IMR-90 (cell line): Measurements from ENCODE around the gene GMPR. TPM values are rescaled to one million over a fixed set of nuclear protein-coding genes. Genes with fewer than 3 reads are reported as not detected.

Source experiments
- ATAC-seq: fragments of 200-7000 bp; cut with Tn5 transposase; 2 replicates; pipeline ENCODE4 v1.9.1; 2020; ENCODE audit warnings: low read depth, mild to moderate bottlenecking, moderate library complexity
- BruUV-seq: library from RNA; stranded (reverse); fragments of 400-500 nt; replicated peaks from 2 replicates; lab custom pipeline; 2021; lab: Mats Ljungman, UMichigan
- CTCF ChIA-PET: fragments of 300-600 bp; formaldehyde crosslinking; extraction: SDS; loops from one replicate; lab custom pipeline; 2021; ENCODE audit warnings: antibody characterized with exemption; lab: Yijun Ruan, JAX
- POLR2A ChIA-PET: fragments of 300-600 bp; sonication (Branson Sonifier 250); formaldehyde crosslinking; loops from one replicate; lab custom pipeline; 2022; ENCODE audit warnings: antibody characterized with exemption; ENCODE audit not compliant: unreplicated experiment; lab: Charles Lee
- DNase-seq: peaks from one replicate; pipeline ENCODE4 v3.0.0; 2013
- H2AFZ ChIP-seq: replicated peaks from 2 replicates; pipeline ENCODE3; 2013; ENCODE audit warnings: low read length, mild to moderate bottlenecking; ENCODE audit not compliant: poor library complexity
- H2AK5ac ChIP-seq: 2 replicates; pipeline ENCODE4 v1.6.1; 2013; ENCODE audit warnings: low read depth, low read length, inconsistent platforms
- H2AK9ac ChIP-seq: replicated peaks from 2 replicates; pipeline ENCODE3; 2013; ENCODE audit warnings: mild to moderate bottlenecking, low read depth, low read length, moderate library complexity; ENCODE audit not compliant: poor library complexity
- H2BK120ac ChIP-seq: 2 replicates; pipeline ENCODE4 v1.6.1; 2013; ENCODE audit warnings: low read depth, low read length, inconsistent platforms
- H2BK15ac ChIP-seq: 3 replicates; pipeline ENCODE4 v1.6.1; 2013; ENCODE audit warnings: low read depth, low read length, inconsistent platforms
- H2BK20ac ChIP-seq: 2 replicates; pipeline ENCODE4 v1.6.1; 2013; ENCODE audit warnings: low read depth, mild to moderate bottlenecking, inconsistent platforms, low read length, moderate library complexity
- H2BK5ac ChIP-seq: 2 replicates; pipeline ENCODE4 v1.6.1; 2013; ENCODE audit warnings: mild to moderate bottlenecking, low read depth, low read length, inconsistent platforms; ENCODE audit not compliant: poor library complexity, severe bottlenecking
- H3K14ac ChIP-seq: replicated peaks from 2 replicates; pipeline ENCODE4 v1.6.1; 2013; ENCODE audit warnings: low read depth, low read length, inconsistent platforms
- H3K18ac ChIP-seq: 2 replicates; pipeline ENCODE4 v1.6.1; 2013; ENCODE audit warnings: low read depth, low read length, control low read depth
- H3K23ac ChIP-seq: 2 replicates; pipeline ENCODE4 v1.6.1; 2013; ENCODE audit warnings: low read depth, low read length, inconsistent platforms
- H3K27ac ChIP-seq: 2 replicates; pipeline ENCODE4 v1.5.1; 2013; ENCODE audit warnings: mild to moderate bottlenecking, control low read depth, low read length; ENCODE audit not compliant: insufficient read depth
- H3K27me3 ChIP-seq: 2 replicates; pipeline ENCODE4 v1.6.1; 2013; ENCODE audit warnings: low read length; ENCODE audit not compliant: control insufficient read depth, insufficient read depth
- H3K36me3 ChIP-seq: 2 replicates; pipeline ENCODE4 v1.6.1; 2013; ENCODE audit warnings: low read length, mixed read lengths; ENCODE audit not compliant: control insufficient read depth, insufficient read depth
- H3K4ac ChIP-seq: 2 replicates; pipeline ENCODE4 v1.6.1; 2013; ENCODE audit warnings: low read depth, low read length, inconsistent platforms
- H3K4me1 ChIP-seq: 2 replicates; pipeline ENCODE4 v1.6.1; 2013; ENCODE audit warnings: low read length, mixed read lengths; ENCODE audit not compliant: control insufficient read depth, insufficient read depth
- H3K4me2 ChIP-seq: 2 replicates; pipeline ENCODE4 v1.6.1; 2013; ENCODE audit warnings: low read depth, mild to moderate bottlenecking, control low read depth, low read length, moderate library complexity
- H3K4me3 ChIP-seq: 2 replicates; pipeline ENCODE4 v1.5.1; 2013; ENCODE audit warnings: low read depth, mild to moderate bottlenecking, control low read depth, low read length, moderate library complexity; ENCODE audit not compliant: insufficient read depth
- H3K56ac ChIP-seq: 2 replicates; pipeline ENCODE4 v1.6.1; 2013; ENCODE audit warnings: low read length, inconsistent platforms; ENCODE audit not compliant: insufficient read depth; ENCODE audit errors: extremely low read depth
- H3K79me1 ChIP-seq, 2 experiments: 2 replicates each; pipeline ENCODE4 v1.6.1; 2013; ENCODE audit warnings: low read length in 2 of 2, inconsistent platforms in 1 of 2, low read depth in 1 of 2
- H3K9ac ChIP-seq: 2 replicates; pipeline ENCODE4 v1.6.1; 2013; ENCODE audit warnings: low read depth, low read length, control low read depth
- H3K9me1 ChIP-seq: 2 replicates; pipeline ENCODE4 v1.6.1; 2013; ENCODE audit warnings: low read length, inconsistent platforms; ENCODE audit not compliant: insufficient read depth
- H3K9me3 ChIP-seq: 2 replicates; pipeline ENCODE4 v1.6.1; 2013; ENCODE audit warnings: low read length; ENCODE audit not compliant: control insufficient read depth, insufficient read depth
- H4K20me1 ChIP-seq: 2 replicates; pipeline ENCODE4 v1.6.1; 2013; ENCODE audit warnings: low read length, inconsistent platforms; ENCODE audit not compliant: insufficient read depth
- H4K5ac ChIP-seq: 2 replicates; pipeline ENCODE4 v1.6.1; 2013; ENCODE audit warnings: mild to moderate bottlenecking, low read depth, low read length, control low read depth
- H4K8ac ChIP-seq, 2 experiments: 2 replicates each; pipeline ENCODE4 v1.6.1; 2013; ENCODE audit warnings: low read depth in 2 of 2, low read length in 2 of 2, control low read depth in 1 of 2, inconsistent platforms in 1 of 2
- H4K91ac ChIP-seq: 2 replicates; pipeline ENCODE4 v1.6.1; 2013; ENCODE audit warnings: low read depth, low read length, inconsistent platforms; ENCODE audit not compliant: insufficient read depth
- BHLHE40 ChIP-seq: fragments of 150-350 bp; IDR thresholded peaks from 2 replicates; pipeline ENCODE4 v1.6.1; 2016; ENCODE audit warnings: mild to moderate bottlenecking, low read depth, low read length
- CEBPB ChIP-seq: IDR thresholded peaks from 2 replicates; pipeline ENCODE4 v1.6.1; 2012; ENCODE audit warnings: low read depth, low read length, improper control_type of control experiment
- MAFK ChIP-seq: IDR thresholded peaks from 2 replicates; pipeline ENCODE4 v1.6.1; 2012; ENCODE audit warnings: low read depth, low read length, improper control_type of control experiment
- MAZ ChIP-seq: IDR thresholded peaks from 2 replicates; pipeline ENCODE4 v1.6.1; 2012; ENCODE audit warnings: low read depth, mild to moderate bottlenecking, low read length, improper control_type of control experiment, moderate library complexity, borderline replicate concordance
- MXI1 ChIP-seq: IDR thresholded peaks from 2 replicates; pipeline ENCODE4 v1.6.1; 2012; ENCODE audit warnings: low read depth, mild to moderate bottlenecking, low read length, moderate library complexity, borderline replicate concordance
- POLR2A ChIP-seq: IDR thresholded peaks from 2 replicates; pipeline ENCODE4 v1.6.1; 2012; ENCODE audit warnings: mild to moderate bottlenecking, low read depth, low read length
- RAD21 ChIP-seq: IDR thresholded peaks from 2 replicates; pipeline ENCODE4 v1.6.1; 2012; ENCODE audit warnings: low read length, improper control_type of control experiment
- RCOR1 ChIP-seq: IDR thresholded peaks from 2 replicates; pipeline ENCODE4 v1.6.1; 2012; ENCODE audit warnings: mild to moderate bottlenecking, low read length, improper control_type of control experiment; ENCODE audit not compliant: insufficient replicate concordance
- RFX5 ChIP-seq: IDR thresholded peaks from 2 replicates; pipeline ENCODE4 v1.8.0; 2012; ENCODE audit warnings: low read depth, mild to moderate bottlenecking, low read length, moderate library complexity
- SMC3 ChIP-seq: fragments of 150-350 bp; IDR thresholded peaks from 2 replicates; pipeline ENCODE4 v1.6.1; 2016; ENCODE audit warnings: low read depth, mild to moderate bottlenecking, antibody characterized with exemption, low read length, moderate library complexity
- WGBS, 2 experiments: methylation state at CpG; one replicate each; pipeline versions ENCODE4 v1.1.5 to v1.1.7; 2013; ENCODE audit warnings: missing lambda C conversion rate in 2 of 2; ENCODE audit not compliant: insufficient read length in 1 of 2; ENCODE audit errors: extremely low coverage in 2 of 2; 5-methylcytosine and 5-hydroxymethylcytosine counted together
- dilution Hi-C: fragments of 300-500 bp; cut with HindIII; formaldehyde crosslinking; loops from one replicate; pipeline ENCODE4 v1.14.3; 2018; ENCODE audit warnings: low sequenced_read_pairs; ENCODE audit not compliant: unreplicated experiment
- in situ Hi-C: fragments of 300-500 bp; cut with MboI; formaldehyde crosslinking; loops from 3 replicates; pipeline ENCODE4 v1.14.3; 2019; ENCODE audit warnings: low sequenced_read_pairs, inconsistent platforms, mixed read lengths
- intact Hi-C: fragments of 100-400 bp; cut with micrococcal nuclease; formaldehyde crosslinking; loops from 2 replicates; pipeline ENCODE4 v1.10.0; 2022
- polyA plus RNA-seq, 3 experiments: library from polyadenylated mRNA; depleted of rRNA; stranded (reverse); fragments of >200 nt; gene quantifications; 2 replicates each; pipeline ENCODE4 v1.2.3, GENCODE V29; 2012; ENCODE audit warnings: low replicate concordance in 1 of 3
- total RNA-seq: library from RNA; depleted of rRNA; stranded (reverse); fragments of >200 nt; gene quantifications from 2 replicates; pipeline ENCODE4 v1.2.3, GENCODE V29; 2012
- TF ChIP-seq, protein P1 (sequence below): conservative IDR thresholded peaks from 2 replicates; pipeline ENCODE4 v1.5.1; 2012; ENCODE audit warnings: mild to moderate bottlenecking, low read depth, low read length, improper control_type of control experiment
- TF ChIP-seq, protein P2 (sequence below): fragments of 150-350 bp; IDR thresholded peaks from 2 replicates; pipeline ENCODE4 v1.6.1; 2017; ENCODE audit warnings: mild to moderate bottlenecking, antibody characterized with exemption, low read length, low read depth

The GMPR gene
- total and polyA plus RNA-seq, 2 of the 4 experiments (the other 2 are of a cell fraction) = 6.3 to 8.6 TPM

DNA sequence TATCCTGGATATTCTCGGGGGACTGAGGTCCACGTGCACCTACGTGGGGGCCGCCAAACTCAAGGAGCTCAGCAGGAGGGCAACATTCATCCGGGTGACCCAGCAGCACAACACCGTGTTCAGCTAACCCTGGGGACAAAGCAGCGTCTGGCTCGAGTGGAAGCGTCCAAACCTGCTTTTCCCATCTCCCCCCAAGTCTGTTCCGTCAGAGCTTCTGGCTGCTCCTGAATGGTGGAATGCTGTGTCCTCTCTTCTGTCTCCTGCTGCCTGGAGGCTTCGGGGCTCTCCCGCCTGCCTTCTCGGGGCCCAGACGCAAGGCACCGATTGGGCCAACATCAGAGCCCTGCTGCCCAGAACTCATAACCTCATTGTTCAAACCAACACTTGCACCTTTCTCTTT, 56.7 kb downstream of the GMPR start:
- dilution Hi-C loops = no loop called here
- no peak for DNase-seq

More for the DNA sequence above, 56.7 kb downstream of the GMPR start:
- Histone ChIP-seq H3K23ac (no peak overlapping the region), H2AK9ac (no peak overlapping the region), H4K20me1 (no peaks in the 10 kb centered on the region), H4K91ac (no peak overlapping the region), H2BK120ac (no peak overlapping the region), H2BK5ac (no peak overlapping the region), H3K9me1 (no peaks in the 10 kb centered on the region; the same call in 1 of the 2 replicates), H3K4me3 (no peak overlapping the region), H3K36me3 (peaks cover 1% of the 10 kb centered on the region; the same call in 1 of the 2 replicates), H3K27me3 (no peaks in the 10 kb centered on the region), H3K18ac (no peak overlapping the region), H2BK15ac (no peak overlapping the region), H4K8ac (no peak overlapping the region), H3K4me2 (no peak overlapping the region), H3K56ac (no peak overlapping the region), H2BK20ac (no peak overlapping the region), H2AK5ac (no peak overlapping the region), H3K4me1 (no peaks in the 10 kb centered on the region), H3K27ac (no peak overlapping the region), H3K9me3 (no peaks in the 10 kb centered on the region), H3K14ac (no peak overlapping the region), H3K79me1 (no peaks in the 10 kb centered on the region), H3K4ac (no peak overlapping the region), H4K5ac (no peak overlapping the region), H3K9ac (no peak overlapping the region), H2AFZ (no peak overlapping the region)
- POLR2A ChIA-PET = no interaction called here
- no peak for ATAC-seq
- TF ChIP-seq MAZ (no peak), MXI1 (no peak), BHLHE40 (no peak), RFX5 (no peak), RCOR1 (no peak), MAFK (no peak), POLR2A (no peak), SMC3 (no peak), RAD21 (no peak), CEBPB (no peak)
- TF ChIP-seq, protein P1, sequence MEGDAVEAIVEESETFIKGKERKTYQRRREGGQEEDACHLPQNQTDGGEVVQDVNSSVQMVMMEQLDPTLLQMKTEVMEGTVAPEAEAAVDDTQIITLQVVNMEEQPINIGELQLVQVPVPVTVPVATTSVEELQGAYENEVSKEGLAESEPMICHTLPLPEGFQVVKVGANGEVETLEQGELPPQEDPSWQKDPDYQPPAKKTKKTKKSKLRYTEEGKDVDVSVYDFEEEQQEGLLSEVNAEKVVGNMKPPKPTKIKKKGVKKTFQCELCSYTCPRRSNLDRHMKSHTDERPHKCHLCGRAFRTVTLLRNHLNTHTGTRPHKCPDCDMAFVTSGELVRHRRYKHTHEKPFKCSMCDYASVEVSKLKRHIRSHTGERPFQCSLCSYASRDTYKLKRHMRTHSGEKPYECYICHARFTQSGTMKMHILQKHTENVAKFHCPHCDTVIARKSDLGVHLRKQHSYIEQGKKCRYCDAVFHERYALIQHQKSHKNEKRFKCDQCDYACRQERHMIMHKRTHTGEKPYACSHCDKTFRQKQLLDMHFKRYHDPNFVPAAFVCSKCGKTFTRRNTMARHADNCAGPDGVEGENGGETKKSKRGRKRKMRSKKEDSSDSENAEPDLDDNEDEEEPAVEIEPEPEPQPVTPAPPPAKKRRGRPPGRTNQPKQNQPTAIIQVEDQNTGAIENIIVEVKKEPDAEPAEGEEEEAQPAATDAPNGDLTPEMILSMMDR = no peak
- TF ChIP-seq, protein P2, sequence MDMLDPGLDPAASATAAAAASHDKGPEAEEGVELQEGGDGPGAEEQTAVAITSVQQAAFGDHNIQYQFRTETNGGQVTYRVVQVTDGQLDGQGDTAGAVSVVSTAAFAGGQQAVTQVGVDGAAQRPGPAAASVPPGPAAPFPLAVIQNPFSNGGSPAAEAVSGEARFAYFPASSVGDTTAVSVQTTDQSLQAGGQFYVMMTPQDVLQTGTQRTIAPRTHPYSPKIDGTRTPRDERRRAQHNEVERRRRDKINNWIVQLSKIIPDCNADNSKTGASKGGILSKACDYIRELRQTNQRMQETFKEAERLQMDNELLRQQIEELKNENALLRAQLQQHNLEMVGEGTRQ = no peak
- intact Hi-C loops = no loop called here
- no TSS peak for BruUV-seq
- WGBS, 2 experiments = 87% methylated on average over 6 of the region's 15 CpGs; no CpG with 5 or more reads in 1 of the 2 experiments
- in situ Hi-C loops = no loop called here
- CTCF ChIA-PET = interaction anchor here (1.2 kb wide), 1 partner anchor 9 kb away, joined by 4 read pairs; no protein-coding TSS in a partner anchor
